HepG2 (cell line): ENCODE data around the gene PNKP. TPM values are rescaled to one million over a fixed set of nuclear protein-coding genes. Genes with fewer than 3 reads are reported as not detected.

Experiments used
- ATF7-NPFF ChIP-seq: sonication (generic); formaldehyde crosslinking; IDR thresholded peaks from 2 replicates; pipeline ENCODE4 v1.8.1; 2023; ENCODE audit warnings: mild to moderate bottlenecking, low read depth, missing genetic modification reagents, moderate library complexity
- DNMT1 ChIP-seq: sonication (generic); formaldehyde crosslinking; IDR thresholded peaks from 2 replicates; pipeline ENCODE4 v1.5.1; 2020; ENCODE audit warnings: mild to moderate bottlenecking, missing genetic modification reagents
- ETV5 ChIP-seq: IDR thresholded peaks from 2 replicates; pipeline ENCODE4 v1.6.1; 2018; ENCODE audit warnings: missing biosample characterization, missing genetic modification reagents, inconsistent platforms, borderline replicate concordance
- NR2F1 ChIP-seq, 2 experiments: fragments of 450-650 bp in 1 of 2; formaldehyde crosslinking in 1 of 2; IDR thresholded peaks; 2 replicates each; pipeline versions ENCODE4 v1.5.0 to v1.6.1; 2016 to 2020; ENCODE audit warnings: mild to moderate bottlenecking in 1 of 2, missing compliant biosample characterization in 1 of 2, missing genetic modification reagents in 1 of 2, moderate library complexity in 1 of 2
- PAWR ChIP-seq: sonication (generic); formaldehyde crosslinking; IDR thresholded peaks from 2 replicates; pipeline ENCODE4 v1.4.0; 2020; ENCODE audit warnings: missing genetic modification reagents, mild to moderate bottlenecking, borderline replicate concordance
- PPARG ChIP-seq: conservative IDR thresholded peaks from 2 replicates; pipeline ENCODE4 v1.6.1; 2016; ENCODE audit warnings: missing biosample characterization, missing genetic modification reagents
- SYNCRIP ChIP-seq: fragments of 200-400 bp; formaldehyde crosslinking; IDR thresholded peaks from 2 replicates; pipeline ENCODE4 v1.6.1; 2018; ENCODE audit warnings: mild to moderate bottlenecking, low read depth, low read length; ENCODE audit not compliant: insufficient read depth
- TCF12 ChIP-seq, 2 experiments: fragments of 450-650 bp in 1 of 2; sonication (generic) in 1 of 2; formaldehyde crosslinking in 1 of 2; IDR thresholded peaks; 2 replicates each; pipeline versions ENCODE4 v1.6.1 to v1.8.0; 2017 to 2022; ENCODE audit warnings: antibody characterized with exemption in 1 of 2, mild to moderate bottlenecking in 1 of 2, missing genetic modification reagents in 1 of 2, moderate library complexity in 1 of 2
- THAP7 ChIP-seq: sonication (generic); formaldehyde crosslinking; IDR thresholded peaks from 2 replicates; pipeline ENCODE4 v1.8.1; 2023; ENCODE audit warnings: mild to moderate bottlenecking, missing genetic modification reagents
- U2AF2 ChIP-seq: fragments of 200-400 bp; formaldehyde crosslinking; IDR thresholded peaks from 2 replicates; pipeline ENCODE4 v1.6.1; 2017; ENCODE audit warnings: low read depth, mild to moderate bottlenecking, low read length
- ZFP1 ChIP-seq: IDR thresholded peaks from 2 replicates; pipeline ENCODE4 v1.6.1; 2016
- ZFP36L1 ChIP-seq: sonication (generic); formaldehyde crosslinking; IDR thresholded peaks from 2 replicates; pipeline ENCODE4 v1.8.0; 2022; ENCODE audit warnings: mild to moderate bottlenecking, missing genetic modification reagents, moderate library complexity
- ZNF101 ChIP-seq: sonication (generic); formaldehyde crosslinking; IDR thresholded peaks from 2 replicates; pipeline ENCODE4 v1.4.0; 2020; ENCODE audit warnings: mild to moderate bottlenecking, low read depth, missing genetic modification reagents, borderline replicate concordance
- ZNF362 ChIP-seq: sonication (generic); formaldehyde crosslinking; IDR thresholded peaks from 2 replicates; pipeline ENCODE4 v1.4.0; 2020; ENCODE audit warnings: missing genetic modification reagents, mild to moderate bottlenecking, borderline replicate concordance
- ZNF549 ChIP-seq: sonication (generic); formaldehyde crosslinking; IDR thresholded peaks from 2 replicates; pipeline ENCODE4 v1.5.0; 2020; ENCODE audit warnings: missing genetic modification reagents
- ZNF556 ChIP-seq: sonication (generic); formaldehyde crosslinking; IDR thresholded peaks from 2 replicates; pipeline ENCODE4 v1.4.0; 2020; ENCODE audit warnings: mild to moderate bottlenecking, missing genetic modification reagents, borderline replicate concordance
- ZZZ3 ChIP-seq: sonication (generic); formaldehyde crosslinking; IDR thresholded peaks from 2 replicates; pipeline ENCODE4 v1.4.0; 2020; ENCODE audit warnings: missing genetic modification reagents, mild to moderate bottlenecking, borderline replicate concordance
- polyA plus RNA-seq, 8 experiments: library from polyadenylated mRNA; depleted of rRNA in 3 of 8; stranded (reverse) in 7 of 8; unstranded in 1 of 8; fragments of >200 nt; fragmentation: Illumina TruSeq in 4 of 8; extraction: Trizol in 4 of 8; gene quantifications; 2 replicates each; pipeline versions ENCODE4 v1.2.1 to v1.2.3, GENCODE V29; 2011 to 2016; ENCODE audit warnings: low read depth in 4 of 8, missing spikeins in 1 of 8, mixed read lengths in 1 of 8; ENCODE audit not compliant: insufficient read depth in 1 of 8
- total RNA-seq, 5 experiments: library from RNA; depleted of rRNA; stranded (reverse); fragments of >200 nt; fragmentation: Illumina TruSeq; extraction: Trizol; gene quantifications; 2 replicates each; pipeline ENCODE4 v1.2.3, GENCODE V29; 2016; ENCODE audit warnings: low read depth in 1 of 5
- TF ChIP-seq, protein P1 (sequence below): sonication (generic); formaldehyde crosslinking; IDR thresholded peaks from 2 replicates; pipeline ENCODE4 v1.4.0; 2020; ENCODE audit warnings: mild to moderate bottlenecking, missing genetic modification reagents, borderline replicate concordance
- TF ChIP-seq, protein P2 (sequence below), 2 experiments: sonication (generic) in 1 of 2; formaldehyde crosslinking in 1 of 2; IDR thresholded peaks; 2 replicates each; pipeline versions ENCODE4 v1.5.1 to v1.6.1; 2011 to 2020; ENCODE audit warnings: borderline replicate concordance in 1 of 2, low read depth in 1 of 2, low read length in 1 of 2, mild to moderate bottlenecking in 1 of 2, missing genetic modification reagents in 1 of 2, moderate library complexity in 1 of 2
- TF ChIP-seq, protein P3 (sequence below): sonication (generic); formaldehyde crosslinking; IDR thresholded peaks from 2 replicates; pipeline ENCODE4 v1.4.0; 2020; ENCODE audit warnings: missing genetic modification reagents

The PNKP gene
- total and polyA plus RNA-seq, 2 of the 13 experiments (the other 11 are each of a cell fraction or from before 2014, with no cell fraction given), result 12.7 to 27.1 TPM

DNA sequence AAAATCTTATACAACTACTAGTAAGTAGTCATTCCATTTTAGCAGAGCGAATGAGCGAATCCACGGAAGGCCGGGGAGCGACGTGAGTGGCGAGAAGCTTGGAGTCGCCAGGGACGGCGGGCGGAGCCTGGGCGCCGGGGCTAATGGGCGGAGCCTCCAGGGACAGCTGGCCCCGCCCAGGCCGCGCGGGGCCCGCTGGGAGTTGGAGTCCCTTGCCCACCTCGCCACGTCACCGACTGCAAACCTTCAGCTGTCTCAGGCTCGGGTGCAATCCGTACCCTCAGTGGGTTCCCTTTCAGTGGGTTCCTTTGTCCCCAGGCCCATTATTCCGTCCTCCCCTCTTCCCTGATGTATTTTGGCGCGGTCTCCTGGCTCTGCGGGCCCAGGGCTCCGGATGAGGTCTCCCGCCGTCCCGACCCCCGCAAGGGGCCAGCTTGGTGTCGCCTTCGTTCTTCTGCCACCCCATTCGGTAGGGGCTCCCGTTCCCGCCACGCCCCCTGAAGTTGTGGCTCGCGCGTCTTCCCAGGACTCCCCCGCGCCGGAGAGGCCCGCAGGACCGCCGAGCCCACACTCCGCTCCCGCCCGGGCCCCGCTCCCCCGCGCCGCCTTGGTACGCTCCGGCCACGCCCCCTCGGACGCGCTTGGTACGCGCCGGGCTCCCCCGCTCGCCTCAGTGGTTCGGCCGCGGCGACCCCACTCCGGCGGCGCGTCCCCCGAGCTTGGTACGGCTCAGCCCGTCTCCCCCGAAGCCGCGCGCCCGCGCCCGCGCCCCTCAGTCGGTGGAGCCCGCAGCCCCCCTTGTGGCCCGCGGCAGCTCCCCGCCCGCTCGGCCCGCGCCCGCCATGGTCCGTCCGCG, 16.7 kb downstream of the PNKP start, which contains the start of gene PTOV1 (continued):
- TF ChIP-seq, protein P1, sequence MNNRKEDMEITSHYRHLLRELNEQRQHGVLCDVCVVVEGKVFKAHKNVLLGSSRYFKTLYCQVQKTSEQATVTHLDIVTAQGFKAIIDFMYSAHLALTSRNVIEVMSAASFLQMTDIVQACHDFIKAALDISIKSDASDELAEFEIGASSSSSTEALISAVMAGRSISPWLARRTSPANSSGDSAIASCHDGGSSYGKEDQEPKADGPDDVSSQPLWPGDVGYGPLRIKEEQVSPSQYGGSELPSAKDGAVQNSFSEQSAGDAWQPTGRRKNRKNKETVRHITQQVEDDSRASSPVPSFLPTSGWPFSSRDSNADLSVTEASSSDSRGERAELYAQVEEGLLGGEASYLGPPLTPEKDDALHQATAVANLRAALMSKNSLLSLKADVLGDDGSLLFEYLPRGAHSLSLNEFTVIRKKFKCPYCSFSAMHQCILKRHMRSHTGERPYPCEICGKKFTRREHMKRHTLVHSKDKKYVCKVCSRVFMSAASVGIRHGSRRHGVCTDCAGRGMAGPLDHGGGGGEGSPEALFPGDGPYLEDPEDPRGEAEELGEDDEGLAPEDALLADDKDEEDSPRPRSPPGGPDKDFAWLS (CRISPR knock-in tag), result no peak
- TF ChIP-seq THAP7 (CRISPR knock-in tag) (peak; percentile 38; the same call in 1 of the 2 replicates), ZNF549 (CRISPR knock-in tag) (no peak), TCF12 (IDR thresholded peaks at IDR 0.05) (no peak), TCF12 (CRISPR knock-in tag; IDR thresholded peaks at IDR 0.05) (peak; percentile 73; the same call in 1 of the 2 replicates), ZZZ3 (CRISPR knock-in tag) (no peak; the same call in 1 of the 2 replicates), DNMT1 (CRISPR knock-in tag) (peak; percentile 37; the same call in 1 of the 2 replicates), ZFP1 (CRISPR knock-in tag) (no peak; the same call in 1 of the 2 replicates), ATF7-NPFF (CRISPR knock-in tag) (0 out of 2 replicates have a peak, but pooled peaks have one; percentile 55), ZNF101 (no peak), ZNF362 (CRISPR knock-in tag) (no peak), ETV5 (CRISPR knock-in tag) (0 out of 2 replicates have a peak, but pooled peaks have one; percentile 9), PAWR (CRISPR knock-in tag) (no peak), NR2F1 (CRISPR knock-in tag; IDR thresholded peaks at IDR 0.05) (no peak), SYNCRIP (no peak), ZNF556 (CRISPR knock-in tag) (no peak), ZFP36L1 (CRISPR knock-in tag) (no peak), U2AF2 (no peak), PPARG (peak; percentile 23; the same call in 1 of the 2 replicates)
- TF ChIP-seq, protein P2, sequence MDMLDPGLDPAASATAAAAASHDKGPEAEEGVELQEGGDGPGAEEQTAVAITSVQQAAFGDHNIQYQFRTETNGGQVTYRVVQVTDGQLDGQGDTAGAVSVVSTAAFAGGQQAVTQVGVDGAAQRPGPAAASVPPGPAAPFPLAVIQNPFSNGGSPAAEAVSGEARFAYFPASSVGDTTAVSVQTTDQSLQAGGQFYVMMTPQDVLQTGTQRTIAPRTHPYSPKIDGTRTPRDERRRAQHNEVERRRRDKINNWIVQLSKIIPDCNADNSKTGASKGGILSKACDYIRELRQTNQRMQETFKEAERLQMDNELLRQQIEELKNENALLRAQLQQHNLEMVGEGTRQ (IDR thresholded peaks at IDR 0.05; ENCODE audit: low read depth, low read length), result no peak
- TF ChIP-seq, protein P2 (CRISPR knock-in tag; IDR thresholded peaks at IDR 0.05; ENCODE audit: borderline replicate concordance), result no peak
- TF ChIP-seq, protein P3, sequence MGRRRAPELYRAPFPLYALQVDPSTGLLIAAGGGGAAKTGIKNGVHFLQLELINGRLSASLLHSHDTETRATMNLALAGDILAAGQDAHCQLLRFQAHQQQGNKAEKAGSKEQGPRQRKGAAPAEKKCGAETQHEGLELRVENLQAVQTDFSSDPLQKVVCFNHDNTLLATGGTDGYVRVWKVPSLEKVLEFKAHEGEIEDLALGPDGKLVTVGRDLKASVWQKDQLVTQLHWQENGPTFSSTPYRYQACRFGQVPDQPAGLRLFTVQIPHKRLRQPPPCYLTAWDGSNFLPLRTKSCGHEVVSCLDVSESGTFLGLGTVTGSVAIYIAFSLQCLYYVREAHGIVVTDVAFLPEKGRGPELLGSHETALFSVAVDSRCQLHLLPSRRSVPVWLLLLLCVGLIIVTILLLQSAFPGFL, result no peak
